HCT116 (cell line): ENCODE measurements around the gene F2RL1. TPM values are rescaled to one million over a fixed set of nuclear protein-coding genes. Genes with fewer than 3 reads are reported as not detected.

Experiments used
- ATAC-seq: fragments of 200-7000 bp; cut with Tn5 transposase; 2 replicates; pipeline ENCODE4 v1.9.1; 2020; ENCODE audit warnings: mild to moderate bottlenecking, moderate library complexity
- BruUV-seq: library from RNA; stranded (reverse); fragments of 400-500 nt; replicated peaks from 2 replicates; lab custom pipeline; 2021; lab: Mats Ljungman, UMichigan
- CTCF ChIA-PET: fragments of 300-600 bp; sonication (Branson Sonifier 250); formaldehyde crosslinking; loops from one replicate; lab custom pipeline; 2021; ENCODE audit warnings: antibody characterized with exemption; lab: Charles Lee
- POLR2A ChIA-PET: fragments of 300-600, 350-600 bp; sonication (Branson Sonifier 250); formaldehyde crosslinking; loops from one replicate; lab custom pipeline; 2021; ENCODE audit warnings: antibody characterized with exemption; lab: Charles Lee
- RAD21 ChIA-PET, 2 experiments: fragments of 300-600 bp; sonication (Branson Sonifier 250); formaldehyde crosslinking; loops; one replicate each; lab custom pipeline; 2023; ENCODE audit warnings: low total read pairs in 2 of 2; ENCODE audit not compliant: uncharacterized antibody in 2 of 2, unreplicated experiment in 2 of 2, low non-redundant PET in 1 of 2; lab: Charles Lee
- DNase-seq: peaks from one replicate; pipeline ENCODE4 v3.0.0-alpha.2; 2010; ENCODE audit warnings: low read depth, low spot score
- H2AFZ ChIP-seq: fragments of 200-600 bp; shearing (Covaris generic), sonication (generic); 2 replicates; pipeline ENCODE4 v1.6.1; 2017; ENCODE audit warnings: low read depth, mixed run types, mixed read lengths, antibody characterized with exemption, low read length; ENCODE audit not compliant: poor library complexity, severe bottlenecking
- H3K27ac ChIP-seq: 2 replicates; pipeline ENCODE4 v1.5.1; 2012; ENCODE audit warnings: low read depth, low read length
- H3K27me3 ChIP-seq: fragments of 200-600 bp; sonication (generic); 2 replicates; pipeline ENCODE4 v1.6.1; 2016; ENCODE audit warnings: mixed run types, low read length, mixed read lengths; ENCODE audit not compliant: insufficient read depth
- H3K36me3 ChIP-seq, 2 experiments: fragments of 200-500 bp in 1 of 2; fragments of 200-600 bp in 1 of 2; sonication (Bioruptor generic) in 1 of 2; sonication (generic) in 1 of 2; 2 replicates each; pipeline versions ENCODE4 v1.5.1 to v1.6.1; 2014 to 2016; ENCODE audit warnings: low read length in 2 of 2, inconsistent platforms in 1 of 2, mixed read lengths in 1 of 2, mixed run types in 1 of 2; ENCODE audit not compliant: insufficient read depth in 2 of 2, control insufficient read depth in 1 of 2
- H3K4me1 ChIP-seq, 2 experiments: fragments of 200-600 bp in 1 of 2; sonication (generic) in 1 of 2; 2 replicates each; pipeline versions ENCODE4 v1.5.1 to v1.6.1; 2012 to 2017; ENCODE audit warnings: low read length in 2 of 2, inconsistent platforms in 1 of 2, mild to moderate bottlenecking in 1 of 2, mixed read lengths in 1 of 2, mixed run types in 1 of 2, moderate library complexity in 1 of 2; ENCODE audit not compliant: insufficient read depth in 2 of 2, control insufficient read depth in 1 of 2
- H3K4me2 ChIP-seq: fragments of 200-600 bp; sonication (generic); 2 replicates; pipeline ENCODE4 v1.6.1; 2017; ENCODE audit warnings: mixed run types, low read length, mixed read lengths
- H3K4me3 ChIP-seq, 2 experiments: fragments of 200-600 bp in 1 of 2; sonication (generic) in 1 of 2; replicated peaks in 1 of 2; 2 replicates each; pipeline ENCODE4 v1.5.1; 2011 to 2016; ENCODE audit warnings: low read length in 2 of 2, control low read depth in 1 of 2, low read depth in 1 of 2, mild to moderate bottlenecking in 1 of 2, mixed read lengths in 1 of 2, mixed run types in 1 of 2
- H3K79me2 ChIP-seq: fragments of 200-600 bp; sonication (generic); 2 replicates; pipeline ENCODE4 v1.6.1; 2017; ENCODE audit warnings: mild to moderate bottlenecking, mixed run types, low read length, moderate library complexity, mixed read lengths; ENCODE audit not compliant: insufficient read depth
- H3K9ac ChIP-seq: fragments of 200-600 bp; sonication (generic); 2 replicates; pipeline ENCODE4 v1.6.1; 2016; ENCODE audit warnings: low read length, mixed read lengths
- H3K9me2 ChIP-seq: fragments of 200-600 bp; sonication (generic), shearing (Covaris generic); 2 replicates; pipeline ENCODE4 v1.6.1; 2017; ENCODE audit warnings: mixed run types, mild to moderate bottlenecking, moderate library complexity; ENCODE audit not compliant: insufficient read depth
- H3K9me3 ChIP-seq, 2 experiments: fragments of 200-500 bp in 1 of 2; fragments of 200-600 bp in 1 of 2; sonication (Bioruptor generic) in 1 of 2; sonication (generic) in 1 of 2; 2 replicates each; pipeline ENCODE4 v1.6.1; 2014 to 2017; ENCODE audit warnings: low read length in 2 of 2, mixed read lengths in 2 of 2, inconsistent platforms in 1 of 2, low read depth in 1 of 2, mild to moderate bottlenecking in 1 of 2, mixed run types in 1 of 2, moderate library complexity in 1 of 2; ENCODE audit not compliant: control insufficient read depth in 1 of 2, insufficient read depth in 1 of 2
- H4K20me1 ChIP-seq: fragments of 200-600 bp; sonication (generic), shearing (Covaris generic); 2 replicates; pipeline ENCODE4 v1.6.1; 2017; ENCODE audit warnings: mixed run types, mild to moderate bottlenecking, moderate library complexity; ENCODE audit not compliant: insufficient read depth
- CBX3 ChIP-seq: IDR thresholded peaks from 2 replicates; pipeline ENCODE4 v1.6.1; 2012; ENCODE audit warnings: low read depth
- CEBPB ChIP-seq: IDR thresholded peaks from 2 replicates; pipeline ENCODE4 v1.6.1; 2012; ENCODE audit warnings: low read depth
- ELF1 ChIP-seq: IDR thresholded peaks from 2 replicates; pipeline ENCODE4 v1.6.1; 2012; ENCODE audit warnings: low read depth, borderline replicate concordance
- EZH2 ChIP-seq: fragments of 200-600 bp; sonication (generic); IDR thresholded peaks from 2 replicates; pipeline ENCODE4 v1.6.1; 2017; ENCODE audit warnings: antibody characterized with exemption, mixed run types
- EZH2phosphoT487 ChIP-seq: fragments of 200-600 bp; IDR thresholded peaks from 2 replicates; pipeline ENCODE4 v1.6.1; 2018; ENCODE audit warnings: antibody characterized with exemption, borderline replicate concordance
- FOSL1 ChIP-seq: IDR thresholded peaks from 2 replicates; pipeline ENCODE4 v1.6.1; 2012; ENCODE audit warnings: low read depth
- JUND ChIP-seq: IDR thresholded peaks from 2 replicates; pipeline ENCODE4 v1.6.1; 2012
- MAX ChIP-seq: IDR thresholded peaks from 2 replicates; pipeline ENCODE4 v1.6.1; 2012
- POLR2A ChIP-seq: IDR thresholded peaks from 2 replicates; pipeline ENCODE4 v1.7.0; 2011; ENCODE audit warnings: borderline replicate concordance; ENCODE audit not compliant: insufficient read depth, insufficient read length; ENCODE audit errors: extremely low read depth
- POLR2AphosphoS5 ChIP-seq: IDR thresholded peaks from 2 replicates; pipeline ENCODE4 v1.6.1; 2011; ENCODE audit warnings: mild to moderate bottlenecking, low read depth, low read length, moderate library complexity
- RAD21 ChIP-seq: IDR thresholded peaks from 2 replicates; pipeline ENCODE4 v1.6.1; 2012; ENCODE audit warnings: low read depth, mild to moderate bottlenecking
- SIN3A ChIP-seq: IDR thresholded peaks from 2 replicates; pipeline ENCODE4 v1.6.1; 2012; ENCODE audit warnings: low read depth
- SP1 ChIP-seq: IDR thresholded peaks from 2 replicates; pipeline ENCODE4 v1.6.1; 2012; ENCODE audit warnings: low read depth
- SRF ChIP-seq: IDR thresholded peaks from 2 replicates; pipeline ENCODE4 v1.6.1; 2012; ENCODE audit warnings: low read depth
- YY1 ChIP-seq: IDR thresholded peaks from 2 replicates; pipeline ENCODE4 v1.6.1; 2011; ENCODE audit warnings: low read length, low read depth, moderate library complexity, mild to moderate bottlenecking; ENCODE audit not compliant: insufficient replicate concordance; ENCODE audit errors: extremely low read depth
- ZBTB33 ChIP-seq: IDR thresholded peaks from 2 replicates; pipeline ENCODE4 v1.6.1; 2011; ENCODE audit warnings: mild to moderate bottlenecking, low read length, moderate library complexity; ENCODE audit not compliant: insufficient replicate concordance; ENCODE audit errors: extremely low read depth
- ZFX ChIP-seq: fragments of 450-650 bp; IDR thresholded peaks from 2 replicates; pipeline ENCODE4 v1.6.1; 2017
- ZNF274 ChIP-seq: fragments of 200-500 bp; sonication (Bioruptor generic); IDR thresholded peaks from 2 replicates; pipeline ENCODE4 v1.6.1; 2014; ENCODE audit warnings: mild to moderate bottlenecking, low read depth, low read length, inconsistent platforms
- intact Hi-C: fragments of 100-400 bp; cut with micrococcal nuclease; formaldehyde crosslinking; loops from 2 replicates; pipeline ENCODE4 v1.10.0; 2022
- total RNA-seq: library from RNA; stranded (reverse); gene quantifications from one replicate; pipeline ENCODE4 v1.2.1, GENCODE V29; 2021; ENCODE audit not compliant: unreplicated experiment
- TF ChIP-seq, protein P1 (sequence below): IDR thresholded peaks from 2 replicates; pipeline ENCODE4 v1.6.1; 2012; ENCODE audit warnings: low read depth
- TF ChIP-seq, protein P2 (sequence below), 3 experiments: fragments of 200-600 bp in 1 of 3; sonication (generic) in 1 of 3; IDR thresholded peaks in 2 of 3; conservative IDR thresholded peaks in 1 of 3; 2 replicates each; pipeline ENCODE4 v1.5.1; 2012 to 2017; ENCODE audit warnings: low read depth in 2 of 3, low read length in 2 of 3, antibody characterized with exemption in 1 of 3, borderline replicate concordance in 1 of 3, control low read depth in 1 of 3, mild to moderate bottlenecking in 1 of 3, mixed read lengths in 1 of 3, mixed run types in 1 of 3, moderate library complexity in 1 of 3; ENCODE audit not compliant: insufficient read depth in 1 of 3

Gene F2RL1
- total RNA-seq, 1 experiment from 2014 or later = 119 TPM

GRCh38 chr5:76794871-76795270, 24.0 kb upstream of the F2RL1 start:
- ATAC-seq = no peak
- CTCF ChIA-PET = no interaction called here
- no peaks in the 10 kb centered on the region for H3K27me3 ChIP-seq

More at GRCh38 chr5:76794871-76795270, 24.0 kb upstream of the F2RL1 start:
- peak overlapping the region; percentile 29 for H3K4me2 ChIP-seq
- RAD21 ChIA-PET = interaction anchor here (0.5 to 1.4 kb wide), 2 partner anchors 10 to 21 kb away, joined by 3 to 5 read pairs; no protein-coding TSS in a partner anchor
- TF ChIP-seq FOSL1 (no peak), ZBTB33 (no peak), SRF (no peak), RAD21 (0 out of 2 replicates have a peak, but pooled peaks have one; percentile 9), JUND (peak; percentile 18; the same call in 1 of the 2 replicates), CEBPB (peak; percentile 82), CBX3 (peak; percentile 44; the same call in 1 of the 2 replicates), ZFX (peak; percentile 15; the same call in 1 of the 2 replicates), EZH2phosphoT487 (no peak), EZH2 (no peak), ELF1 (no peak), SIN3A (no peak), YY1 (no peak), MAX (peak; percentile 60), POLR2AphosphoS5 (no peak), POLR2A (no peak), SP1 (no peak), ZNF274 (no peak)
- TF ChIP-seq, protein P1, sequence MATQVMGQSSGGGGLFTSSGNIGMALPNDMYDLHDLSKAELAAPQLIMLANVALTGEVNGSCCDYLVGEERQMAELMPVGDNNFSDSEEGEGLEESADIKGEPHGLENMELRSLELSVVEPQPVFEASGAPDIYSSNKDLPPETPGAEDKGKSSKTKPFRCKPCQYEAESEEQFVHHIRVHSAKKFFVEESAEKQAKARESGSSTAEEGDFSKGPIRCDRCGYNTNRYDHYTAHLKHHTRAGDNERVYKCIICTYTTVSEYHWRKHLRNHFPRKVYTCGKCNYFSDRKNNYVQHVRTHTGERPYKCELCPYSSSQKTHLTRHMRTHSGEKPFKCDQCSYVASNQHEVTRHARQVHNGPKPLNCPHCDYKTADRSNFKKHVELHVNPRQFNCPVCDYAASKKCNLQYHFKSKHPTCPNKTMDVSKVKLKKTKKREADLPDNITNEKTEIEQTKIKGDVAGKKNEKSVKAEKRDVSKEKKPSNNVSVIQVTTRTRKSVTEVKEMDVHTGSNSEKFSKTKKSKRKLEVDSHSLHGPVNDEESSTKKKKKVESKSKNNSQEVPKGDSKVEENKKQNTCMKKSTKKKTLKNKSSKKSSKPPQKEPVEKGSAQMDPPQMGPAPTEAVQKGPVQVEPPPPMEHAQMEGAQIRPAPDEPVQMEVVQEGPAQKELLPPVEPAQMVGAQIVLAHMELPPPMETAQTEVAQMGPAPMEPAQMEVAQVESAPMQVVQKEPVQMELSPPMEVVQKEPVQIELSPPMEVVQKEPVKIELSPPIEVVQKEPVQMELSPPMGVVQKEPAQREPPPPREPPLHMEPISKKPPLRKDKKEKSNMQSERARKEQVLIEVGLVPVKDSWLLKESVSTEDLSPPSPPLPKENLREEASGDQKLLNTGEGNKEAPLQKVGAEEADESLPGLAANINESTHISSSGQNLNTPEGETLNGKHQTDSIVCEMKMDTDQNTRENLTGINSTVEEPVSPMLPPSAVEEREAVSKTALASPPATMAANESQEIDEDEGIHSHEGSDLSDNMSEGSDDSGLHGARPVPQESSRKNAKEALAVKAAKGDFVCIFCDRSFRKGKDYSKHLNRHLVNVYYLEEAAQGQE = no peak
- TF ChIP-seq, protein P2, sequence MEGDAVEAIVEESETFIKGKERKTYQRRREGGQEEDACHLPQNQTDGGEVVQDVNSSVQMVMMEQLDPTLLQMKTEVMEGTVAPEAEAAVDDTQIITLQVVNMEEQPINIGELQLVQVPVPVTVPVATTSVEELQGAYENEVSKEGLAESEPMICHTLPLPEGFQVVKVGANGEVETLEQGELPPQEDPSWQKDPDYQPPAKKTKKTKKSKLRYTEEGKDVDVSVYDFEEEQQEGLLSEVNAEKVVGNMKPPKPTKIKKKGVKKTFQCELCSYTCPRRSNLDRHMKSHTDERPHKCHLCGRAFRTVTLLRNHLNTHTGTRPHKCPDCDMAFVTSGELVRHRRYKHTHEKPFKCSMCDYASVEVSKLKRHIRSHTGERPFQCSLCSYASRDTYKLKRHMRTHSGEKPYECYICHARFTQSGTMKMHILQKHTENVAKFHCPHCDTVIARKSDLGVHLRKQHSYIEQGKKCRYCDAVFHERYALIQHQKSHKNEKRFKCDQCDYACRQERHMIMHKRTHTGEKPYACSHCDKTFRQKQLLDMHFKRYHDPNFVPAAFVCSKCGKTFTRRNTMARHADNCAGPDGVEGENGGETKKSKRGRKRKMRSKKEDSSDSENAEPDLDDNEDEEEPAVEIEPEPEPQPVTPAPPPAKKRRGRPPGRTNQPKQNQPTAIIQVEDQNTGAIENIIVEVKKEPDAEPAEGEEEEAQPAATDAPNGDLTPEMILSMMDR (IDR thresholded peaks at IDR 0.05 in 2 of 3, conservative IDR thresholded peaks at IDR 0.05 in 1 of 3; ENCODE audit: borderline replicate concordance in 1 of 3, insufficient read depth in 1 of 3, low read depth in 2 of 3, low read length in 2 of 3) = no peak
- TF ChIP-seq, all 23 proteins: peak for 6
- Histone ChIP-seq H4K20me1 (no peaks in the 10 kb centered on the region), H3K9me3 (no peaks in the 10 kb centered on the region), H3K36me3 (no peaks in the 10 kb centered on the region), H3K9ac (peak overlapping the region; percentile 15; the same call in 1 of the 2 replicates), H3K9me2 (no peaks in the 10 kb centered on the region), H3K27ac (peak overlapping the region; percentile 49; the same call in 1 of the 2 replicates), H3K79me2 (no peaks in the 10 kb centered on the region), H3K4me3 (no peak overlapping the region), H2AFZ (peak overlapping the region; percentile 37), H3K4me1 (peaks cover 26 to 61% of the 10 kb centered on the region in 2 experiments)
- POLR2A ChIA-PET = interaction anchor here (0.6 to 0.8 kb wide), 2 partner anchors 10 to 12 kb away, joined by 3 to 4 read pairs; no protein-coding TSS in a partner anchor
- DNase-seq = no peak
- intact Hi-C loops = no loop called here
- BruUV-seq = no TSS peak
